ENCODE data around the gene POLD3. TPM values are rescaled to one million over a fixed set of nuclear protein-coding genes. Genes with fewer than 3 reads are reported as not detected.

Gene POLD3, protein sequence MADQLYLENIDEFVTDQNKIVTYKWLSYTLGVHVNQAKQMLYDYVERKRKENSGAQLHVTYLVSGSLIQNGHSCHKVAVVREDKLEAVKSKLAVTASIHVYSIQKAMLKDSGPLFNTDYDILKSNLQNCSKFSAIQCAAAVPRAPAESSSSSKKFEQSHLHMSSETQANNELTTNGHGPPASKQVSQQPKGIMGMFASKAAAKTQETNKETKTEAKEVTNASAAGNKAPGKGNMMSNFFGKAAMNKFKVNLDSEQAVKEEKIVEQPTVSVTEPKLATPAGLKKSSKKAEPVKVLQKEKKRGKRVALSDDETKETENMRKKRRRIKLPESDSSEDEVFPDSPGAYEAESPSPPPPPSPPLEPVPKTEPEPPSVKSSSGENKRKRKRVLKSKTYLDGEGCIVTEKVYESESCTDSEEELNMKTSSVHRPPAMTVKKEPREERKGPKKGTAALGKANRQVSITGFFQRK
- 10.2 TPM for total RNA-seq

DNA sequence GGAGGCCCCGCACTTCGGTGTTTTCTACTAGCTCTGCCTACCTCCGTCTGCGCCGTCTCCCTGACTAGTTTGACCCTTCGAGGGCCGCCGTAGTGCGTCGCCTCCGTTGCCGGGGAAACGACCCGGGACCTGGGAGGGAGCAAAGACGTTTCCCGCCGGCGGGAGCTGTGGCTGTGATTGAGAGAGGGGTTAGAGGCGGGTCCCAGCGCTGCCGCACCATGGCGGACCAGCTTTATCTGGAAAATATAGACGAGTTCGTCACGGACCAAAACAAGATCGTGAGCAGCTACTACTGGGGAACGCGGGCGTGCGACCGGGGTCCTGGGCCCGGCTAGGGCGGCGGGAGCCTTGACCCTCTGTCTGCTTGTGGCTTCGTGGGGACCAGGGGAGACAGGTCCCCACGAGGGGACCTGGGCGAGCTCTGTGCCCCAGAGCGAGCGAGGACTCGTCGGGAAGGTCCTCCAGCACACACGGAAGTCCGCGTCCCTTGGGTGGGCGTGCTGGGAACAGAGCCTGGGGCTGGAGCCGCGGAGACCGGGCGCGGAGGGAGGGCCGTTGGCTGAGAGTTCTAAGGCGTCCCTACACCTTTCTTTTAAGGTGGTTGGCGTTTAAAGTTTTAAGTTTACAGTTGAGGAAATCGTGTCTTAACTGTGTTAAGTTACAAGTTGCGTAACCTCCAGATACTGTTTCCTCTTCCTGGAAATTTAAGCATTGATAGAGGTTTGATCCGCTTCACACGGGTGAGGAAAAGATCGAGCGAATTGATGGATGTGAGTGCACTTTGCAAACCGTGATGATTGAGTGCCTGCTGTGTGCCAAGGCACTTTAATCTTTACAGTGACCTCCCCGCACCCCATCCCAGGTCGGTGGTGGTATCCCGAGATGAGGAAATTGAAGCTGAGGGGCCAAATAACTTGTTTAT lies at the start of gene POLD3:
POLD3 (plus strand) TSS at position 142 of the 922 bp plus-strand sequence; CDS start at position 219, 77 bp downstream.
- DNase-seq (ENCODE audit: low read depth in 2 of 3, low spot score in 2 of 3) = peak; percentile 83 to 91 (median 87)

DNA sequence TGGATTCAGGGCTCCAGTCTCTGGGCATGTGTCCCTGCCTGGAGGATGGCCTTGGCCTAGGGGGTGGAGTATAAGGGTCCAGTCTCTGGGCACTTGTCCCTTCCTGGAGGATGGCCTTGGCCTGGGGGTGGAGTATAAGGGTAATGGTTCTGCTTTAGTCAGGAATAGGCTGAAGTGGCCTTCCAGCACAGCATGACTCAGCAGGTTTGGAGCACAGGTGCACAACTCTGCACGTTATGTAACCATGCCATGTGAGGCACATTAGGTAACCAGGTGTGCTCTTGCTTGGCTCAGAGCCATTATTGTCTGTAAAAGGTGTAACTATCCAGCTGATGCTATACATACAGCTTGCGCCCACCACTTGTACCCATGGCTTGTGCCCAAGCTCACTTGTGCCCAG lies 48.4 kb upstream of the POLD3 start:
- DNase-seq (ENCODE audit: low read depth in 2 of 3, low spot score in 2 of 3) = no peak

DNA sequence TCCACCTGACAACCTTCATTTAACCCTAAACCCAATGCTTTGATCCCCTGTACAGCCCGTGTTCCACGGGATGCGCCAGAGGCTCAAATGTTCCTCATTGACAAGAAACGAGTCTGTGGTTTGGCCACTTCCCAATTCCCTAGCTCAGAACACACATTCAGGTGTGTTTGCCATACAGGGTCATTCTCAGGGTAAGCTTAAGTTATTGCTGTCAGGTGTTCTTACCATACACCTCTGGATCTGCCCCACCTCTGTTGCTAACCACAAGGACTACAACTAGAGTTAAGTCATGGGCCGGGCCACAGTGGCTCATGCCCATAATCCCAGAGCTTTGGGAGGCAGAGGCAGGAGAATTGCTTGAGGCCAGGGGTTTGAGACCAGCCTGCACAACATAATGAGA lies 45.6 kb upstream of the POLD3 start:
- DNase-seq (ENCODE audit: low read depth in 2 of 3, low spot score in 2 of 3) = no peak

GRCh38 chr11:74550991-74551753 lies 41.2 kb upstream of the POLD3 start:
- no peak for DNase-seq (ENCODE audit: low read depth in 2 of 3, low spot score in 2 of 3)

DNA sequence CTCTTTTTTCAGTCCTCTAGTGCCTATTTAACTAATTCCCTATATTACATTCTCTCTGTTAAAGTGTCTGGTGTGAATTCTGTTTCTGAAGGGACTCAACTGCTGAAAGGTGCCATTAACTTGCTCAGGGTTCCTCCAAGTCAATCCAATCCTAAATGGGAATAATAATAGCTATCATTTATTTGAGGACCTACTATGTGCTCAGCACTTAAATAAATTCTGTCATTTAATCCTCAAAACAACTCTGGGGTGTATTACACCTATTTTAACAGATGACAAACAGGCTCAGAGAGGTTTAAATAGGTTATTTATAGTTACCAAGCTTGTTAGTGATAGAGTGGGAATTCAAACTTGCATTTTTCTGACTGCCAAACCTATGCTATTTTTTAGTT lies 40.6 kb upstream of the POLD3 start:
- no peak for DNase-seq (ENCODE audit: low read depth in 2 of 3, low spot score in 2 of 3)

- DNase-seq (ENCODE audit: low read depth in 2 of 3, low spot score in 2 of 3) = no peak
Observed at GRCh38 chr11:74557526-74557925, 34.9 kb upstream of the POLD3 start.

GRCh38 chr11:74559110-74559933 lies 33.1 kb upstream of the POLD3 start:
- no peak for DNase-seq (ENCODE audit: low read depth in 2 of 3, low spot score in 2 of 3)

- no peak for DNase-seq (ENCODE audit: low read depth in 2 of 3, low spot score in 2 of 3)
Observed at GRCh38 chr11:74559934-74560309, 32.5 kb upstream of the POLD3 start.

DNA sequence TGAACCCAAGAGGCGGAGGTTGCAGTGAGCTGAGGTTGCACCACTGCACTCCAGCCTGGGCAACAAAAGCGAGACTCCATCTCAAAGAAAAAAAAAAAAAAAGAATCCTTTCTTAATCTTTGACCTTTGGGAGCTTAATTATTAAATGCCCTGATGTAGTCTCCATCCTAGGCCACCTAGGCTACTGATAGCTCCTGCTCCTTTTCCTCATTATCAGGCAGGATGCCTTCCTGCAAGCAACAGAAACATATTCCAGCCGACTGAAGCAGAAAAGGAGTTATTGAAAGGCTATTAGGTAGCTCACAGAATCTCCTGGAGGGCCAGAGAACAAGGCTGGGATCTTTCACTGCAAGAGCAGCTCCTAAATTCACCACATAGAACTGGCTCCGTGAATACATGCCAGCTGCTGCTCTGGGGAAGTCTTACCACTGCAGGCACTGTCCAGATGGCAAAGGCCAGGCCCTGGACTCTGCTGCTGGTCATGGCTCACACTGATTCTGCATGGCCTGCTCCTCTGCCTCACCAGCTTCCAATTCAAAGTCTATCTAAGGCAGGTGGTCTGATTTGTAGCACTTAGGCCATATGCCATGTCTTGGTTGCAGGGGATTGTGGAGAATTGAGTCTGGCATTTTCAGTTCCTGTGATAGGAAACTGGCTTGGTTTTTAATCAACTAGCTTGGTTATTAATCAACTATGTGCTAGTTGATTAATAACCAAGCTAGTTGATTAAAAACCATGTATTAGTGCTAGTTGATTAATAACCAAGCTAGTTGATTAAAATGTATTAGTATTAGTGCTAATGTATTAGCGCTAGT lies 26.0 kb upstream of the POLD3 start:
- DNase-seq (ENCODE audit: low read depth in 2 of 3, low spot score in 2 of 3) = no peak

DNA sequence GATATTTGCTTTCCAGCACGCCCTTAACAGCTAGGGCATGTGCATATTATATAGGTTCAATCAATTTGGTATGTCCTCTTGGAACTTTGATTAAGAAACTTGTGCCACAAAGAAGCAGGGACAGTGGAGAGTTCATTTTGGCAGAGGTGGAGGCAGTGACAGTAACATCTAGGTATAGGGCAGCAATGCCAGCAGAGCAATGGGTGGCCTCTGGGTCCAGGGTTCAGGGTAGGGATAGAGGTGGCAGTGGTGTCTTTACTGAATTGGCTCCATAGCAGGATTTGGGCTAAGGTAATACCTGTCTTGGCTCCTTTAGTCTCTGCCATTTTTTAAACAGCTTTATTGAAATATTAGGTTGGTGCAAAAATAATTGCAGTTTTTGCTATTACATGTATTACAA lies 24.4 kb upstream of the POLD3 start:
- DNase-seq (ENCODE audit: low read depth in 2 of 3, low spot score in 2 of 3) = no peak

DNA sequence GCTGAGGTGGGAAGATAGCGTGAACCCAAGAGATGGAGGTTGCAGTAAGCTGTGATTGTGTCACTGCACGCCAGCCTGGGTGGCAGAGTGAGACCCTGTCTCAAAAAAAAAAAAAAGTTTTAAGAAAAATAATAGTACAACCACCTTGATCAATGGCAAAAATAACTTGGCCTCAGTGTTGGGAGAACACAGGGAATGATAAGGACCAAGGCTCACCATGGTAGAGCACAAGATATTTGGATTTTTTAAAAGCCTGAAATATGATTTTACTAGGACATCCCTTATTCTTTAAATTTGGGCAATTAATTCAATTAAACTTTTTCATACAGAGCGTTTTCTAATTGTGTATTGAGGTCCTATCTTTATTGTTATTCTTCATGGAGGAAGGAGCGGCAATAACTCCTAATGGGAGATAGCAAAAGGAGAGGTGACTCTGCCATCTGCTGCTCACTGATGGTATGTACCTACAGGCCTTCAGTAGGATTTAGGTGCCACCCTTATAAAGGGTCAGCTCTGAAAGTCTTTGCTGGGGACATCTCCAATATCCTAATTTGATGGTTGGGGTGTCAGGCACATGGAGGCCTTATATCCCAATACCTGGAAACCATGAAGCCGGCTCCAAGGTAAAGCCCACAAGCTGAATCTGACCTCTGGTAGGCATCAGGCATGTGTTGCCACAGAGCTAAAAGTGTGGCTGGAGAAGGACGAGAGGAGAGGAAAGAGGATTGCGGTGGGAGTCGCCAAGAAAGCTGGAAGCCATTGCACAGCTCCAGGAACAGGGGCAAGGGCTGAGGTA lies 21.9 kb upstream of the POLD3 start:
- peak in 2 of 3 donors; percentile 40 to 66 for DNase-seq (ENCODE audit: low read depth in 2 of 3, low spot score in 2 of 3)

GRCh38 chr11:74571062-74571399 lies 21.4 kb upstream of the POLD3 start:
- DNase-seq (ENCODE audit: low read depth in 2 of 3, low spot score in 2 of 3) = no peak

DNA sequence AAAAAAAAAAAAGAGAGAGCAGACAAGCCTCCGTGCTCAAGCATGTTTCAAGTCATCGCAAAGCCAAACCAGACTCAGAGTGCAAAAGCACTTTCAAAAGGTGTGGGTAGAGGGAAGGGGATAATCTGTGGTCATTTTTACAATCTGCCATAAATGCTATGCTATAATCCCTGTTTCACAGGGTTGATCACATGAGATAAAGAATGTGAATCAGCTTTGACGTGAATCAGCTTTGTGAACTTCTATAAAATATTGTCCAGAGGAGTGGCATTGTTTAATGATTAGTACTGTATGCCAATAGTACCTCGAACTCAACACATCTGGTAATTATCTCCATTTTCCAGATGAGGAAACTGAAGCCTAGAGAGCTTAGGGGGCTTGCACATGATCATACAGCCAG lies 20.0 kb upstream of the POLD3 start:
- no peak for DNase-seq (ENCODE audit: low read depth in 2 of 3, low spot score in 2 of 3)

DNA sequence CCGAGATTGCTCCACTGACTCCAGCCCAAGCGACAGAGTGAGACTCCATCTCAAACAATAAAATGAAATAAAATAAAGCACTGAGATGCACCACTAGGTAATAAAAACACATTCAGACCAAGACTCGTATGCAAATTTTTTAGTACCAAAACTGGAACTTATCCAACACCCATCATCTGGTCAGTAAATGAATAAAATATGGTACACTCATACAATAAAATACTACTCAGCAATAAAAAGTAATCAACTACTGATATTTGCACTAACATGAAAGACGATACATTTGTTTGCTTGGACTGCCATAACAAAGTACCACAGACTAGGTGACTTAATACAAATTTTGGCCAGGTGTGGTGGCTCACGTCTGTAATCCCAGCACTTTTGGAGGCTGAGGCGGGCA lies 17.8 kb upstream of the POLD3 start:
- no peak for DNase-seq (ENCODE audit: low read depth in 2 of 3, low spot score in 2 of 3)

DNA sequence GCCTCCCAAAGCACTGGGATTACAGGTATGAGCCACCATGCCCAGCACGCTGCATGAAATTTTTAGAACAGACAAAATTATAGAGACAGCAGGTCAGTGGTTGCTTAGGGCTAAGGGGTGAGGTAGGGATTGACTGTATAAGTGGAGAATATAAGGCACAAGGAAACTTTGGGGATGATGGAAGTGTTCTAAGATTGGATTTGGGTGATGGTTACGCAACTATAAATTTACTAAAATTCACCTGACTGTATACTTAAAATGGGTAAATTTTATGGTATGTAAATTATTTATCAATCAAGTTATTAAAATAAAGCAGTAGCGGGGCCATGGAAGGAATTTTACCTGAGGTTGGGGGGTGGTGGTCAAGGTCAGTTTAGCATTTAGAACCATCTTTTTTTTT lies 16.4 kb upstream of the POLD3 start:
- DNase-seq (ENCODE audit: low read depth in 2 of 3, low spot score in 2 of 3) = no peak

DNA sequence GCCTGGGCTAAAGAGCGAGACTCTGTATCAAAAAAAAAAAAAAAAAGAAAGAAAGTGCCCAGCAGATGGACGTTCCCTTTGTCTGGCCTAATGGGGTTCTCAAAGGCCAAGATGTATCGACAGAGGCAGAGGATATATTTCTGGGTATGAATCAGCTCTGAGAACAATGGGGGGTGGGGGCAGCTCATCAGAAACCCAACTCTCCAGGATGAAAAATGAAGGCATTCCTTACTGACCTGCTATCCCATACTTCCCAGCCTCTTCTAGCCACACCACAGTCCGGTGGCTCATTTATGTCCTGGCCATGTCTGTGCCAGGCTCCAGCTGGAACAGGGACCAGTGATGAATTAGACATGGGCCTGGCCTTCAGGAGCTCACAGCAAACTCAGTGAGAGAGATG lies 15.2 kb upstream of the POLD3 start:
- DNase-seq (ENCODE audit: low read depth in 2 of 3, low spot score in 2 of 3) = no peak

DNA sequence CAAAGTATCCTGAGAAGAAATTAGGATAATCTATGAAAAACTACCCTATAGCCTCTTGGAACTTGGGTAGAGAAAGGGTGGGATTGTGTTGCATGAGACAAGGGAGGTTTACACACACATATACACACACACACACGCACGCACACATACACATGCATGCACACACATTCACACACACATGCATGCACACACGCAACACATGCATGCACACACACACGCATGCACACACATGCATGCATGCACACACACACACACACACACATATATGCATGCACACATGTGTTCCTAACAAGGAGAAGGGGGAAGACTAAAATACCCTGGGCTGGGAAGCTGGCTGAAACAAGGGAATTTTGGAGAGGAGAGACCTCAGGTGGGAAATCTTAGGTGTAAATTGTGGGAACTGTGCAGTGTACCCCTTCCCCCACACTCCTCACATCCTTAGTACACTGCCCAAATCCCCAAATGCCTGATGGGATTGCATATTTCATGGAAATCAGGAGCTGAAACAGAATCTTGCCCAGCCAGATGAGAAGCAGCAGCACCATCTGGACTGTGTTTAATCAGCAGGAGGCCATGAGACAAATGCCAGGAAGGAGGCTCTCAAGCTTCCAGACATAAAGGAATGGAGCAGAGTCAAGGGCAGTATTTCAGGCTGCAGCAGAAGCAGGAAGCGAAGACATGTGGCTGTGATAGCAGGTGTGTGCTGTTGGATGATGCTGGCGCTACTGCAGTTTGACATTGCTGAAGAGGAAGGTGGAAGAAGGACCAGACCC lies 14.6 kb upstream of the POLD3 start:
- DNase-seq (ENCODE audit: low read depth in 2 of 3, low spot score in 2 of 3) = no peak

All from hematopoietic multipotent progenitor cell (in vitro differentiated cells).